Neutrophil (primary cell): Measurements from ENCODE around the gene CCDC127.
"Not testable (repeated sequence)": the region's sequence is repeated elsewhere in the genome, so short reads cannot be mapped to it uniquely, and the experiment has no call there.

ENCODE experiments used
- H3K27ac ChIP-seq: fragments of 200-600 bp; sonication (generic); 2 replicates; pipeline ENCODE4 v1.5.1; 2016; ENCODE audit warnings: mild to moderate bottlenecking, moderate library complexity
- H3K27me3 ChIP-seq: fragments of 200-600 bp; sonication (generic); 2 replicates; pipeline ENCODE4 v1.6.0; 2016; ENCODE audit warnings: mild to moderate bottlenecking
- H3K36me3 ChIP-seq: fragments of 200-600 bp; sonication (generic); 2 replicates; pipeline ENCODE4 v1.5.1; 2017
- H3K4me1 ChIP-seq, 2 experiments: fragments of 200-600 bp in 1 of 2; sonication (generic) in 1 of 2; 1 replicate in 1 of 2; 2 replicates in 1 of 2; pipeline versions ENCODE4 v1.5.1 to v1.6.1; 2013 to 2016; ENCODE audit warnings: low read depth in 1 of 2, low read length in 1 of 2, mild to moderate bottlenecking in 1 of 2, moderate library complexity in 1 of 2; ENCODE audit not compliant: control insufficient read depth in 1 of 2, insufficient read depth in 1 of 2
- H3K4me3 ChIP-seq, 2 experiments: fragments of 200-600 bp in 1 of 2; sonication (generic) in 1 of 2; 1 replicate in 1 of 2; 2 replicates in 1 of 2; pipeline ENCODE4 v1.5.1; 2013 to 2016; ENCODE audit warnings: low read depth in 1 of 2, low read length in 1 of 2, mild to moderate bottlenecking in 1 of 2, moderate library complexity in 1 of 2
- H3K9me3 ChIP-seq: fragments of 200-600 bp; sonication (generic); 2 replicates; pipeline ENCODE4 v1.5.1; 2016
- TF ChIP-seq, protein P1 (sequence below): fragments of 200-600 bp; sonication (generic); IDR thresholded peaks from 2 replicates; pipeline ENCODE4 v1.5.1; 2016; ENCODE audit warnings: antibody characterized with exemption

Gene CCDC127, protein sequence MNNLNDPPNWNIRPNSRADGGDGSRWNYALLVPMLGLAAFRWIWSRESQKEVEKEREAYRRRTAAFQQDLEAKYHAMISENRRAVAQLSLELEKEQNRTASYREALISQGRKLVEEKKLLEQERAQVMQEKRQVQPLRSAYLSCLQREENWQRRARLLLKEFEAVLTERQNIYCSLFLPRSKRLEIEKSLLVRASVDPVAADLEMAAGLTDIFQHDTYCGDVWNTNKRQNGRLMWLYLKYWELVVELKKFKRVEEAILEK

DNA sequence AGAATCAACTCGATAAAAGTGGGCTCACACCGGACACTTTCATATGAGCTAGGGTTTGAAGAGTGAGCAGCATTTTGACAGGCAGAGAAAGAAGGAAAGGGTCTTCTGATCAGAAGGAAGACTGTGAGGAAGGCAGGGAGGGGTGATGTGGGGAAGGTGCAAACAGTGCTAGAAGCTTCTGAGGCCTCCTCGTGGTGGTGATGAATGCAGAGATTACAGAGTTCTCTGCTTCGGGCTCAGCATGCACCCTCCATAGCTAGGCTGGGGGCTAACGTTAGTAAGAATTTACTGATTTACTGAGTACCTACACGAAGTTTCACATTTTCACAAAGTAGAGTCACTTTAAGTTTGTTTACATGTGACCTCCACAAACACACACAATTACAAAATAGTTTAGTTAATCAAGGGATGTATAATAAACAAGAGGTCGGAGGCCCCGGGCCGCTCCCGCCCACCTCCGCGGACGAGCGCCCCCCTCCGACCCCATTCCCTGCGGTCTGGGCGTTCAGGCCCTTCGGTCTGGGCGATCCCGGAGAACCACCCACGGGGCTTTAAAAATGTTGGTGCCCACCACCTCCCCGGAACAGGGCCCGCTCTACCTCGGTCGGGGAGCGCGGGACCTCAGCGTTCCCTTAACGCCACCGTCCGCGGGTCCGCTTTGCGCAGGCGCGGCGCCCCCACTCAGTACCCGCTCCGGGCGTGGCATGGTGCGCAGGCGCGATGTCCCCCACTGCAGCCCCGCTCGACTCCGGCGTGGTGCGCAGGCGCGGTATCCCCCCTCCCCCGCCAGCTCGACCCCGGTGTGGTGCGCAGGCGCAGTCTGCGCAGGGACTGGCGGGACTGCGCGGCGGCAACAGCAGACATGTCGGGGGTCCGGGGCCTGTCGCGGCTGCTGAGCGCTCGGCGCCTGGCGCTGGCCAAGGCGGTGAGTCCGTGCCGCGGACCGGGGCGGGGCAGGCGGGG lies at the start of gene CCDC127, which contains the start of gene SDHA:
Gene CCDC127 (minus strand): TSS at position 660 of the 963 bp plus-strand sequence. CDS start 1,304 bp downstream, outside the sequence.
Gene SDHA (plus strand): TSS at position 827 of the 963 bp plus-strand sequence. CDS start 36 bp downstream, at position 863.
- H3K27ac ChIP-seq: peak within 1 kb of the TSS; percentile 63
- H3K4me3 ChIP-seq: peak within 1 kb of the TSS; percentile 72 to 86
- not testable (repeated sequence) for H3K36me3 ChIP-seq, H3K9me3 ChIP-seq
- H3K27me3 ChIP-seq: peaks cover 15% of the 10 kb centered on the region
- H3K4me1 ChIP-seq: peaks cover 19 to 23% of the 10 kb centered on the region in 2 experiments

DNA sequence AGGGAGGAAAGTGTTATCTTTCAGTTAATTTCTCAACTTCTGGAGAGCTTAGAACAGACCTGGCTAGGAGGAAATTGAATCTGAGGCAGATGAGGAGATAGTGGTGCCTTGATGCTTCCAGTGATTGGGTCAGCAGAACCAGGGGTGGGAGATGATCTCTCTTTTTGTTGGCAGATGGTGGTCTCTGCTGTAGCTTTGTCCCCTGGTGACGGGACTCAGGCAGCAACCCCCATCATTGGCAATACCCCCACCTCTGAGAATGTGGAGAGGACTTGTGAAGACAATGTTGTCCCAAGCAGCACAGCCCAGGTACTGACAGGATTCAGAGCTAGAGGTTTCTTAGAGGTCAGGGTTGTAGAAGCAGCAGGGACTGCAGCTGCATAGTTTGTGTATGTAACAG lies 49.8 kb upstream of the CCDC127 start:
- Histone ChIP-seq H3K27ac (no peak overlapping the region), H3K36me3 (peaks cover 23% of the 10 kb centered on the region), H3K9me3 (no peaks in the 10 kb centered on the region), H3K27me3 (no peaks in the 10 kb centered on the region), H3K4me1 (peaks cover 3 to 10% of the 10 kb centered on the region in 2 experiments), H3K4me3 (no peak overlapping the region)
- TF ChIP-seq, protein P1, sequence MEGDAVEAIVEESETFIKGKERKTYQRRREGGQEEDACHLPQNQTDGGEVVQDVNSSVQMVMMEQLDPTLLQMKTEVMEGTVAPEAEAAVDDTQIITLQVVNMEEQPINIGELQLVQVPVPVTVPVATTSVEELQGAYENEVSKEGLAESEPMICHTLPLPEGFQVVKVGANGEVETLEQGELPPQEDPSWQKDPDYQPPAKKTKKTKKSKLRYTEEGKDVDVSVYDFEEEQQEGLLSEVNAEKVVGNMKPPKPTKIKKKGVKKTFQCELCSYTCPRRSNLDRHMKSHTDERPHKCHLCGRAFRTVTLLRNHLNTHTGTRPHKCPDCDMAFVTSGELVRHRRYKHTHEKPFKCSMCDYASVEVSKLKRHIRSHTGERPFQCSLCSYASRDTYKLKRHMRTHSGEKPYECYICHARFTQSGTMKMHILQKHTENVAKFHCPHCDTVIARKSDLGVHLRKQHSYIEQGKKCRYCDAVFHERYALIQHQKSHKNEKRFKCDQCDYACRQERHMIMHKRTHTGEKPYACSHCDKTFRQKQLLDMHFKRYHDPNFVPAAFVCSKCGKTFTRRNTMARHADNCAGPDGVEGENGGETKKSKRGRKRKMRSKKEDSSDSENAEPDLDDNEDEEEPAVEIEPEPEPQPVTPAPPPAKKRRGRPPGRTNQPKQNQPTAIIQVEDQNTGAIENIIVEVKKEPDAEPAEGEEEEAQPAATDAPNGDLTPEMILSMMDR: no peak

DNA sequence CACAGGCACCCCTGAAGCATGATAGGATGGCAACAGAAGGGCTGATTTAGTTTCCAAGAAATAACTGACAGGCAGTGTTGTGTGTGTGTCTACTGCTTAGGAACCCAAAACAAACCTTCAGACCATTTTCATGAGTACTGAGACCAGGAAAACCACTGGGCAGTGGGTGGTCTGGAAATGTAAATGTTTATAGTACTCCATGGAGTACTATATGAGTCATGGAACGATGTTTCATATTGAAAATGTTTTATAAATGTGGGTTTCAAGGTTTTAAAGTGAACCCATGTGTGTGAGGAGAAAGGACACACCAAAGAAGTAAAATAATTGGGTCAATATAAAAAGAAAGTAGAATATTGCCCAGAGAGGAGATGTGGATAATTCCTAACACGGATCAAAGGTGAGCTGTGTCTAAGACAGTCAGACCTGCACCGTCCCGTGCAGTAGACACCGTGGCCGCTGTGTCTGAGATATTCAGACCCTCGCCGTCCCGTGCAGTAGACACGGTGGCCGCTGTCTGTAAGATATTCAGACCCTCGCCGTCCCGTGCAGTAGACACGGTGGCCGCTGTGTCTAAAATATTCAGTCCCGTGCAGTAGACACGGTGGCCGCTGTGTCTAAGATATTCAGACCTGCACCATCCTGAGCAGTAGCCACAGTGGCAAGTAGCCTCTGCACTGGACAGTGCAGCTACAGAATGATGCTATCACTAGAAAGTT lies 48.5 kb upstream of the CCDC127 start:
- not testable (repeated sequence) for H3K9me3 ChIP-seq, H3K27ac ChIP-seq, H3K27me3 ChIP-seq, H3K4me1 ChIP-seq, H3K4me3 ChIP-seq
- peaks cover 23% of the 10 kb centered on the region for H3K36me3 ChIP-seq

DNA sequence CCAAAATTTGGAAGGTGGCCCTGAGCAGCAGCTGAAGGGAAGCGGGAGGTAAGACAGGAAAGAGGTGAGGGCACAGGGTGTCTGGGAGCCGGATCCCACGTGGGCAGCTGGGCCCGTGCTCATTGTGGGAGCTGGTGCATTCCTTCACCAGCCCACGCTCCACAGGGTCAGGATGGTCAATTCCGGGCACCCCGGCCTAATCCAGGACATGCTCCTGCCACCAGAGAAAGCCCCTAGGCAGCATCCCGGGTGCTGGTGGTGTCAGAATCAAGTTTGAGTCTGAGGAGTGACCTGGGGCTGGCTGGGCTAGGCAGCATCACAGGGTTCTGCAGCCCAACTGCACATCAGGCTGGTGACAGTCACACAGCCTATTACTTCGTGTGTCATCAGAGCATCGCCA lies 46.4 kb upstream of the CCDC127 start:
- Histone ChIP-seq H3K27me3 (no peaks in the 10 kb centered on the region), H3K4me3 (no peak overlapping the region), H3K36me3 (peaks cover 23% of the 10 kb centered on the region), H3K9me3 (no peaks in the 10 kb centered on the region), H3K4me1 (no peaks in the 10 kb centered on the region), H3K27ac (no peak overlapping the region)
- TF ChIP-seq, protein P1: no peak

DNA sequence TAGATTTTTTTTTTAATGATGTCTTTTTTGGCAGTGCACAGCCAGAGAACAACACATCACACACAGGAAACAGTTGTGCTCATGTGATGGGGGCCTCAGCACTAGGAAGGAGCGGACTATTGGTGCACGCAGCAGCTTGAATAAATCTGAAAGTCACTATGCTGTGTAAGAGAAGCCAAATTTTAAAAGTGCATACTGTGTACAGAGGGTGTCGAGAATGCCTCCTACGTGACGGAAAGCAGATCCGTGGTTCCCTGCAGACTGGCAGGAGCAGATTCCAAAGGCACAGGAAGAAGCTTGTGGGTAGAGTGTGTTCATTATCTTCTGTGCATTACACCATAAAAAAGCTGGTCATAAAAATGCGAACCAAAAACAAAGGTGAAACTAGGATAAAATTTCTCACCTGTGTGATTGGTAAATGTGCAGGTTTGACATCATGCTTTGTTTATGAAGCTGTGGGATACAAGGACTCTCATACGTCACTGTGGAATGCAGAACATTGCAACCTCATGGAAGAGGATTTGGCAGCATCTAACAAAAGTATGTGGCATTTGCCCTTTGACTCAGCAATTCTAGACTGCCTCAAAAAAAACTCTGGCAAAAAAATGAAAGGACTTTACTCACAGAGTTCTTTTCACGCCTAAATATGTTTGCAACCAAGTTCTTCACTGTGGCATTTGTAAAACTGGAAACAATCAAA lies 45.5 kb upstream of the CCDC127 start:
- peaks cover 26% of the 10 kb centered on the region for H3K36me3 ChIP-seq
- not testable (repeated sequence) for H3K9me3 ChIP-seq, H3K4me1 ChIP-seq, H3K27ac ChIP-seq, H3K4me3 ChIP-seq, H3K27me3 ChIP-seq

DNA sequence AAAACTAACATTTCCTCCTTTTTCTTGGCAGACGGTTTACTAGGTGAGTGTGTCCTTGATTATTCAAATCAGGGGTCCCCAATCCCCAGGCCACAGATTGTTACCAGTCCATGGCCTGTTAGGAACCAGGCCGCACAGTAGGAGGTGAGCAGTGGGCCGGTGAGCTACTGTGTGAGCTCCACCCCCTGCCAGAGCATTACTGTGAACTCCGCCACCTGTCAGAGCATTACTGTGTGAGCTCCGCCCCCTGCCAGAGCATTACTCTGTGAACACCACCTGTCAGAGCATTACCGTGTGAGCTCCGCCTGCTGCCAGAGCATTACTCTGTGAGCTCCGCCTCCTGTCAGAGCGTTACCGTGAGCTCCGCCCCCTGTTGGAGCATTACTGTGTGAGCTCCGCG lies 39.2 kb upstream of the CCDC127 start:
- Histone ChIP-seq H3K27me3 (no peaks in the 10 kb centered on the region), H3K27ac (no peak overlapping the region), H3K4me1 (peaks cover 4 to 7% of the 10 kb centered on the region in 2 experiments), H3K4me3 (no peak overlapping the region), H3K9me3 (no peaks in the 10 kb centered on the region), H3K36me3 (peaks cover 41% of the 10 kb centered on the region)
- TF ChIP-seq, protein P1: no peak

DNA sequence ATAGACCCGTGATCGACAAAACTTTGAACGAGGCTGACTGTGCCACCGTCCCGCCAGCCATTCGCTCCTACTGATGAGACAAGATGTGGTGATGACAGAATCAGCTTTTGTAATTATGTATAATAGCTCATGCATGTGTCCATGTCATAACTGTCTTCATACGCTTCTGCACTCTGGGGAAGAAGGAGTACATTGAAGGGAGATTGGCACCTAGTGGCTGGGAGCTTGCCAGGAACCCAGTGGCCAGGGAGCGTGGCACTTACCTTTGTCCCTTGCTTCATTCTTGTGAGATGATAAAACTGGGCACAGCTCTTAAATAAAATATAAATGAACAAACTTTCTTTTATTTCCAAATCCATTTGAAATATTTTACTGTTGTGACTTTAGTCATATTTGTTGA lies 38.4 kb upstream of the CCDC127 start:
- Histone ChIP-seq H3K36me3 (peaks cover 48% of the 10 kb centered on the region), H3K4me1 (peaks cover 4 to 11% of the 10 kb centered on the region in 2 experiments)
- not testable (repeated sequence) for H3K4me3 ChIP-seq, H3K27ac ChIP-seq, H3K27me3 ChIP-seq, H3K9me3 ChIP-seq

DNA sequence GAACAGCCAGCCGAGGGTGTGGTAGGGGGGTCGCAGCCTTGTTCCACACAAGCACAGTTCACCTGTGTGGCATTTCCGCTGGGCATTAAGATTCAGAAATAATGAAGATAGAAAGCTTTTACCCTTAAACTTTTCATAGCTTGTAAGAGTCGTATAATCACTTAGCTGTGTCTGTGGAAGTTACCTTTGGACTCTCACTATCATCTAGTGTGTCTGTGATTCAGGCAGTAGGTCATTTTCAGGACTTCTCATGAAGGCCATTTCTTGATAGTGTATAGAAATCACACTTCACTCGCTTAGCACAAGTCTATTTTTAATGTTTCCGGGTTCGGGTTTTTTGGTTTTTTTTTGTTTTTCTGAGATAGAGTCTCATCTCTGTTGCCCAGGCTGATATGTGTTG lies 37.2 kb upstream of the CCDC127 start:
- H3K27me3 ChIP-seq, H3K9me3 ChIP-seq, H3K27ac ChIP-seq, H3K4me3 ChIP-seq: not testable (repeated sequence)
- Histone ChIP-seq H3K36me3 (peaks cover 55% of the 10 kb centered on the region), H3K4me1 (peaks cover 4 to 11% of the 10 kb centered on the region in 2 experiments)

DNA sequence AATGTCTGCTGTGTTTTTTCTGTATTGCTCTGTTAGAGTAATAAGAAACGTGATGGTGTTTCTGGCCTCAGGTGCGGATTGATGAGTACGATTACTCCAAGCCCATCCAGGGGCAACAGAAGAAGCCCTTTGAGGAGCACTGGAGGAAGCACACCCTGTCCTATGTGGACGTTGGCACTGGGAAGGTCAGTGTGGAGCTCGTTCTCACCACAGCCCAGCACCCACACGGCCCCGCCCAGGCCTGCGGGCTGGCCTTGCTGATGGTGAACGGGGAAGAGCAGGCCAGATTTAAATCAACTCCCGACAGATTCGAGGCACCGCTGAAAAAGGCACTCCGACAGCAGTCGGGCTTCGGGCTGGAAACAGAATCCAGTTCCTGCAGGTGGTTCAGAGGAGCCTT lies 36.4 kb upstream of the CCDC127 start:
- H3K9me3 ChIP-seq, H3K4me3 ChIP-seq, H3K27me3 ChIP-seq, H3K27ac ChIP-seq: not testable (repeated sequence)
- Histone ChIP-seq H3K36me3 (peaks cover 58% of the 10 kb centered on the region), H3K4me1 (peaks cover 4 to 11% of the 10 kb centered on the region in 2 experiments)
